ENCODE data around the gene KLHL28. TPM values are rescaled to one million over a fixed set of nuclear protein-coding genes. Genes with fewer than 3 reads are reported as not detected.

Gene KLHL28
- total RNA-seq, 1 experiment from 2014 or later, result 10.3 TPM

GRCh38 chr14:44995770-44996294, 34.1 kb upstream of the KLHL28 start:
- H2AFZ ChIP-seq, result no peak overlapping the region
- no peaks in the 10 kb centered on the region for H3K4me1 ChIP-seq (replicated peaks; ENCODE audit: insufficient read depth)
- ChIA-PET POLR2A (ENCODE audit: unreplicated experiment) (no interaction called here), CTCF (no interaction called here)
- no peak for DNase-seq
- peaks cover 9% of the 10 kb centered on the region; the same call in 1 of the 2 replicates for H4K20me1 ChIP-seq (ENCODE audit: insufficient read depth)
- no peaks in the 10 kb centered on the region for H3K27me3 ChIP-seq (ENCODE audit: insufficient read depth, low read depth)
- H3K4me3 ChIP-seq, result no peak overlapping the region
- TF ChIP-seq CTCF (conservative IDR thresholded peaks at IDR 0.05) (no peak), EZH2 (IDR thresholded peaks at IDR 0.05; ENCODE audit: low read depth) (no peak)
- H3K36me3 ChIP-seq (ENCODE audit: low read depth), result no peaks in the 10 kb centered on the region
- H3K79me2 ChIP-seq (ENCODE audit: low read depth), result peaks cover 20% of the 10 kb centered on the region; the same call in 1 of the 2 replicates
- H3K27ac ChIP-seq, result no peak overlapping the region
- no TSS peak for BruUV-seq (replicated peaks)
- intact Hi-C loops (cut with micrococcal nuclease; ENCODE audit: unreplicated experiment), result no loop called here
- H3K4me2 ChIP-seq, result no peak overlapping the region
- no peaks in the 10 kb centered on the region for H3F3A ChIP-seq (ENCODE audit: insufficient read depth, low read depth)
- H3K9me2 ChIP-seq (ENCODE audit: insufficient read depth), result no peaks in the 10 kb centered on the region
- no peaks in the 10 kb centered on the region for H3K9me3 ChIP-seq (ENCODE audit: insufficient read depth, low read depth)

- Histone ChIP-seq H3K4me1 (replicated peaks; ENCODE audit: insufficient read depth) (no peaks in the 10 kb centered on the region), H3F3A (ENCODE audit: insufficient read depth, low read depth) (no peaks in the 10 kb centered on the region), H3K27me3 (ENCODE audit: insufficient read depth, low read depth) (no peaks in the 10 kb centered on the region), H3K79me2 (ENCODE audit: low read depth) (peaks cover 21% of the 10 kb centered on the region; the same call in 1 of the 2 replicates), H3K4me3 (no peak overlapping the region), H2AFZ (no peak overlapping the region), H4K20me1 (ENCODE audit: insufficient read depth) (peaks cover 12% of the 10 kb centered on the region; the same call in 1 of the 2 replicates), H3K36me3 (ENCODE audit: low read depth) (no peaks in the 10 kb centered on the region), H3K9me2 (ENCODE audit: insufficient read depth) (no peaks in the 10 kb centered on the region), H3K4me2 (no peak overlapping the region), H3K27ac (no peak overlapping the region), H3K9me3 (ENCODE audit: insufficient read depth, low read depth) (no peaks in the 10 kb centered on the region)
- ChIA-PET POLR2A (ENCODE audit: unreplicated experiment) (no interaction called here), CTCF (no interaction called here)
- no peak for DNase-seq
- BruUV-seq (replicated peaks), result no TSS peak
- TF ChIP-seq EZH2 (IDR thresholded peaks at IDR 0.05; ENCODE audit: low read depth), result no peak
- TF ChIP-seq CTCF (conservative IDR thresholded peaks at IDR 0.05), result no peak
- intact Hi-C loops (cut with micrococcal nuclease; ENCODE audit: unreplicated experiment), result no loop called here
Observed at GRCh38 chr14:44995196-44995595, 33.4 kb upstream of the KLHL28 start.

GRCh38 chr14:44990533-44990932, 28.8 kb upstream of the KLHL28 start:
- intact Hi-C loops (cut with micrococcal nuclease; ENCODE audit: unreplicated experiment), result no loop called here
- CTCF ChIA-PET, result no interaction called here
- peaks cover 44% of the 10 kb centered on the region; the same call in 1 of the 2 replicates for H3K79me2 ChIP-seq (ENCODE audit: low read depth)
- no peaks in the 10 kb centered on the region for H3K4me1 ChIP-seq (replicated peaks; ENCODE audit: insufficient read depth)
- DNase-seq, result no peak
- no peaks in the 10 kb centered on the region for H3K9me3 ChIP-seq (ENCODE audit: insufficient read depth, low read depth)
- TF ChIP-seq CTCF (conservative IDR thresholded peaks at IDR 0.05) (no peak), EZH2 (IDR thresholded peaks at IDR 0.05; ENCODE audit: low read depth) (no peak)
- no peaks in the 10 kb centered on the region for H3F3A ChIP-seq (ENCODE audit: insufficient read depth, low read depth)
- no peak overlapping the region for H2AFZ ChIP-seq
- no peak overlapping the region for H3K4me3 ChIP-seq
- BruUV-seq (replicated peaks), result no TSS peak
- no peak overlapping the region for H3K4me2 ChIP-seq
- peaks cover 16% of the 10 kb centered on the region for H4K20me1 ChIP-seq (ENCODE audit: insufficient read depth)
- no peaks in the 10 kb centered on the region for H3K36me3 ChIP-seq (ENCODE audit: low read depth)
- POLR2A ChIA-PET (ENCODE audit: unreplicated experiment), result no interaction called here
- H3K9me2 ChIP-seq (ENCODE audit: insufficient read depth), result no peaks in the 10 kb centered on the region
- no peak overlapping the region for H3K27ac ChIP-seq
- no peaks in the 10 kb centered on the region for H3K27me3 ChIP-seq (ENCODE audit: insufficient read depth, low read depth)
